NCI-H2029 (cell line): ENCODE measurements around the gene ZC3H6.

Experiments used
- DNase-seq: peaks from one replicate; lab custom pipeline; 2025; lab: John Stamatoyannopoulos, UW

The ZC3H6 gene

DNA sequence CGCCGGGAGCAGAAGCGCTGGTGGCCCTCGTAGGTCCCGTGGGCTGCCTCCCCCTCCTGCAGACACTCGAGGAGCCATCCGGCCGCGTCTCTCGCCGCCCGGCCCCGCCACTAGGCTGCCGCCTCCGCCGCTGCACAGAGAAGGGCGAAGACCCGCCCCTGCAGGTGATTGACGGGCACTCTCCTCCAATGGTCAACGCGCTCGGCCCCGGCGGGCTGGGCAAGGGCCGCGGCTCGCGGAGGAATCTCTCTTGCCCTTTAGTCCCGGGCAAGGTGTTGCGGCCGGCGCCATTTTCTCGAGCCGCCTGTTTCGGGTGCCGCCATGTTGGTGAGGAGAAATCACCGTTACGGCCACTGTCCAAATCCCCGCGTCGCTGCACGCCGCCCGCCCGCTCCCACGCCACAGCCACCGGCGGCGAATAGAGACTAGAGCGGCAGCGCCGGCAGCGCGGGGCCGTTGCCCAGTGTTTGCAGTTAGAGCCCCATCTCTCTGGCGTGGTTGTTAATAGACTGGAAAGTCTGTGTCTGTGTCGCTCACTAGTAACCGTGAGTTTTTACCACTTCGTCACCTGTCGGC, at the start of gene ZC3H6:
TSS of gene ZC3H6 (plus strand) at position 287 of the 576 bp plus-strand sequence. CDS start 398 bp downstream, outside the sequence.
- DNase-seq: peak; percentile 92

GRCh38 chr2:112229348-112229747, 46.0 kb upstream of the ZC3H6 start:
- DNase-seq: no peak

DNA sequence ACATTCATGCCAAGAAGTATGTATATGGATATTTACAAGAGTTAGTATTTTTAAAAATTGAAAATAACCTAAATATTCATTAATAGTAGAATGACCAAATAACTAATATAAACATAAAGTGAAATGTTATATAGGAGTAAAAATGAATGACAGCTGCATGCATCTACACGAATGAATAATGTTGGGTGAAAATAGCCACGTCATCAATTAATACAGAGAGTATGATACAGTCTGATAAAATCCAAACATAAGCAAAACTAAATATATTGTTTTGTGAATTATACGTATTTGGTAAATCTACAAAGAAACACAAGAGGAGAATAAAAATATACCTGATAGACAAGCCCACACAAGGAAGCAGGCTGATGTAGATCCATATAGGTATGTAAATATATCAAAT, 45.0 kb upstream of the ZC3H6 start:
- DNase-seq: no peak

- no peak for DNase-seq
Observed at GRCh38 chr2:112239862-112240261, 35.5 kb upstream of the ZC3H6 start.

- DNase-seq: peak; percentile 24
Observed at GRCh38 chr2:112242384-112242783, 33.0 kb upstream of the ZC3H6 start.

DNA sequence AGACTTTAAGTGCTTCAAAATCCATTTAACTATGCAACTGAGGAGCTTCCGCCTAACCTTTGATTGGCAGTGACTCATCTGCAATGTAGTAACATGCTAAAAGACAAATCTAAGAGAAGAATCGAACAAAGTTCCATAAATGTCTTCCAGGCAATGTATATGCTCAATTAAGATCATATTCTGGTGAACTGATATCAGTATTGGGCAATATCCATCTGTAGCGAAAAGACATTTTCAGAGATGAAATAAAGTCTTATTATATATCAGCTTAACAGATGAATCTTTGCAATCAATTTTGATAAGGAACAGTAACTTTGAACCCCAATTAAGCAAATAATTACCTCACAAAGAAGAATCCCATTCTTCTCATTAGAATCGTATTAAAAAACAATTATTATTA, 32.2 kb upstream of the ZC3H6 start:
- no peak for DNase-seq

DNA sequence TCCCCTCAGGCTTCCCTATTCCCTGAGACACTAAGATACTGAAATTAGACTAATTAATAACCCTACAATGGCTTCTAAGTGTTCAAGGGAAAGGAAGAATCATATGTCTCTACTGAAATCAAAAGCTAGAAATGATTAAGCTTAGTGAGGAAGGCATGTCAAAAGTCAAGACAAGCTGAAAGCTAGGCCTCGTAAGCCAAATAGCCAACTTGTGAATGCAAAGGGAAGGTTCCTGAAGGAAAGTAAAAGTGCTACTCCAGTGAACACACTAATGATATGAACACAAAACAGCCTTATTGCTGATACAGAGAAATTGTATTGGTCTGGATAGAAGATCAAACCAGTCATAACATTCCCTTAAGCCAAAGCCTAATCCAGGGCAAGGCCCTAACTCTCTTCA, 30.5 kb upstream of the ZC3H6 start:
- DNase-seq: no peak

- DNase-seq: no peak
Observed at GRCh38 chr2:112251271-112251670, 24.1 kb upstream of the ZC3H6 start.

DNA sequence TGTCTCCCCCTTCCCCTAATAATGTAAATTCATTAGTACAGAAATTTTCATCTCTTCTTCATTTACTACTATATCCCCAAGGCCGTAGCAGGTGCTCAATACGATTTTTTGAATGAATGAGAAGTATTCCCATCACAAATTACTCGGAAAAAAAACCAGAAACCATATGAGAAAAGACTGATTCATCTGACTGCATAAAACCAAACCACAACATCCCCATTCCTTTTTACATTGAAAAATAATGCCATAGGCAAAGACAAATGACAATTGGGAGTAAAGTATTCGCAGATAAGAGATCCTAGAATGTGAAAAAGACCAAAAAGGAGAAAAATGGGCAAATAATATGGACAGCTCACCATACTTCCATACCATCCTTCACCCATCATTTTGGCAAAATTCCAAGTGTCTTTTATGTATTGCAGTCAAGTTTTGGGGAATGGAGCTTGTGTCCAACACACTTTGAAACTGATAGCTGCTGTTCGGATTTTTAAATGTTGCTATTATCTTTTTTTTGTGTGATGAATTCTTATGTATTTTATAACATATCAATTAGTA, 22.1 kb upstream of the ZC3H6 start:
- DNase-seq: no peak

DNA sequence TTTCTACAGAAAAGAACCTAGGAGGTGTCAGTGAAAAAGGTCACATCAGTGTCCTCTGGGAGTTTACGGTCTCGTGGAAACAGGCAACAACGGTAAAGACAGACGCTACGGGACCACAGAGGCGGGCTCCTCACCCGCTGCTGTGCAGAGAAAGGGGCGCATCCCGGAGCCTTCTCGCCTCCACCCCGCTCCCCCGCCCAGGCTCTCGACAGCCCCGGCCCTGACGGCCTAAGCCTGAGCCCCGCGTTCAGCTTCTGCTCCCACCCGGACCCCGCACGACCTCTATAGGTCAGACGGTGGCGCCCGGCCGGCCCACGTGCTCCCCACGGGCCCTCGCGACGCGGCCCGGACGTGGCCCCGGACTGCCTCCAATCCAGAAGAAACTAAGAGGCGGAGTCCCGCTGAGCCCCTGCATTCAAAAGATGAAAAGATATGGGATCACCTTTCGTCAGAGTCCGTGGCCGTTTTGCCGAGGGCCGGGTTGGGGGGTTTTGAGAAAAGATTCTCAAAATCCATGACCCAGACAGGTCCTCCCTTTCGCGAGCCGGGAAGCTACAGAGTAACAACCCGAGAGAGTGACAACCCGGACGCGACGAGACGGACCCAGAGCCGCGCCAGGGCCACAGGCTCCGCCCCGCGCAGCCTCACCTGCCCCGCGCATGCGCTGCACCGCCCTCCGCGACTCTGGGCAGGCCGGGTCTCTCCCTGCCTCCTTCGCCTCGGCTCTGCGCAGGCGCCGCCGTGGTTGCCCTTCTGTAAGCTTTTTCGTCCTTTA, 20.7 kb upstream of the ZC3H6 start, which contains the start of gene ZC3H8:
TSS of gene ZC3H8 (minus strand) at position 577 of the 775 bp plus-strand sequence. CDS start at position 516, 61 bp downstream.
- DNase-seq: peak; percentile 88

GRCh38 chr2:112255875-112256274, 19.5 kb upstream of the ZC3H6 start:
- no peak for DNase-seq

DNA sequence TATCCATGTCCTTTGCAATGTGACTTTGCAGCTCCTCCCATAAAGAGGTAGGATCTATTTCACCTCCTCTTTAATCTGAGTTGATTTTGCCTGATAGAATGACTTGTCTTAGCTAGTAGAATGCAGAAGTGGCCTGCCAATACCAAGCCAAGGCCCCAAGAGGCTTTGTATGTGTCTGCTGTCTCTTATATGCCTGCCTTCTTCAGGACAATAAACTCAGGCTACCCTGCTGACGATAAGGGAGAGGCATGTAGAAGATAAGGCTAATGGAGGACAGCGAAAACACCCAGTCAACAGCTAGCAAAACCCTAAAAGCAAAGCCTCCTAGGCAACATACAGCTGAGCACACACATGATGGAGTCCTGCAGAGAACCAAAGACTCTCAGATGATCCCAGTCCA, 18.7 kb upstream of the ZC3H6 start:
- DNase-seq: no peak

GRCh38 chr2:112257575-112257974, 17.8 kb upstream of the ZC3H6 start:
- no peak for DNase-seq

GRCh38 chr2:112259509-112260294, 15.7 kb upstream of the ZC3H6 start:
- DNase-seq: peak; percentile 46

- no peak for DNase-seq
Observed at GRCh38 chr2:112260295-112260625, 15.1 kb upstream of the ZC3H6 start.

- no peak for DNase-seq
Observed at GRCh38 chr2:112262876-112263275, 12.5 kb upstream of the ZC3H6 start.

DNA sequence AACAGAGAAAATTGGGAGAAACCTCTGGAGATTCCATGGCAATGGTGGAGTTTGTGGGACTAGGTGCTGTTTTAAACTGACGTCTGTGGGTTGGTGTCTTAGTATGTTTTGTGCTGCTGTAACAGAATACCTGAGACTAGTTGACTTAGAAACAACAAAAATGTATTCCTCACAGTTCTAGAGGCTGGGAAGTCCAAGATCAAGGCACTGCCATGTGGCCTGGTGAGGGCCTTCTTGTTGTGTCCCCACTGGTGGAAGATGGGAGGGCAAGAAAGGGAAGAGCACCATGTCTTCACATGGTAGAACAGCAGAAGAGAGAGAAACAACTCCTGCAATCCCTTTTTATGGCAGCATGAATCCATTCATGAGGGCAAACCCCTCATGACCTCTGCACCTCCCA, 6.8 kb upstream of the ZC3H6 start:
- no peak for DNase-seq

DNA sequence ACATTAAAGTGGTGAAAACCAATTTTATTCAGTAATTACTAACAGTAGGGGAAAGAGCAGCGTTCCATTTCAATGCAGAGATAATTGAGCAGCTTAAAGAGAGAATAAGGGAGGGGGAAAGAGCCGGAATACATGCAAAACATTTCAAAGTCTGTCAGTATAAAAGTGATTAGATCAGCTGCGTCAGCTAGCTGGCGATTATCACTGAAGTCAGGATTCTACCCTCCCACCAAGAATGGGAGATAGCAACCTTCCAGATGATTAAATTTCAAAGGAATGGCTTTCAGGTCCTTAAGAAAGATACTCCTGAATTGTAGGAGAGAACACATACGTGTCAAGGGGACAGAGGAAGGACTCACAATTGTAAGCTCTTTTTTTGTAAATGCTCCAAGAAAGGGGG, 2.7 kb upstream of the ZC3H6 start:
- DNase-seq: no peak

GRCh38 chr2:112273349-112273748, 2.0 kb upstream of the ZC3H6 start:
- DNase-seq: no peak

GRCh38 chr2:112275887-112276773, 733 bp downstream of the ZC3H6 start:
- DNase-seq: peak; percentile 86

- no peak for DNase-seq
Observed at GRCh38 chr2:112276954-112277353, 1.6 kb downstream of the ZC3H6 start.
